ENCODE data around the gene ADGRG3.

The ADGRG3 gene

DNA sequence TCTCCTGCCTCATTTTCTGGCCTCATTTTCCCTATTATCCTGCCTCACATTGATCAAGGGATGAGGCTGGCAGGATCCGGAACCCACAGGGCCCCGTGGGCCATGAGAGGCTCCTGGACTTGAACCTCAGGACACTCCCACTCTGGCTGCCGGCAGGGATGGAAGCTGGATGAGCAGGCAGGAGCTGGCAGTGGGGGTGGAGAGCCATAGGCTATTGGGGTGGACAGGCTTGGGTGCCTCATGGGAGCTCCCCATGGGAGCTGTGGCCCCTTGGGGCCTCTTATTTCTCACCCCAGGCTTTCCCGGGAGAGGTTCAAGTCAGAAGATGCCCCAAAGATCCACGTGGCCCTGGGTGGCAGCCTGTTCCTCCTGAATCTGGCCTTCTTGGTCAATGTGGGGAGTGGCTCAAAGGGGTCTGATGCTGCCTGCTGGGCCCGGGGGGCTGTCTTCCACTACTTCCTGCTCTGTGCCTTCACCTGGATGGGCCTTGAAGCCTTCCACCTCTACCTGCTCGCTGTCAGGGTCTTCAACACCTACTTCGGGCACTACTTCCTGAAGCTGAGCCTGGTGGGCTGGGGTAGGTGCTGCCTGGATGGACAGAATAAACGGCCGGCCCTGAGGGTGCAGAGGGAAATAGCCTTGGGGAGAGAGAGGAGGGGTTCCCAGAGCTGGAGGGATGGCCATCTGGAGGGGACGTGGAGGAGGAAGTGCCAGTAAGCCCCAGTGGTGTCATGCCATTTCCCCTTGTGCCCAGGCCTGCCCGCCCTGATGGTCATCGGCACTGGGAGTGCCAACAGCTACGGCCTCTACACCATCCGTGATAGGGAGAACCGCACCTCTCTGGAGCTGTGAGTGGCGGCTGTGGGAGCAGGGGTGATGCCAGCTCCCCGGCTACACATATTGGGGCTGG is 15.8 kb downstream of the ADGRG3 start:
- Histone ChIP-seq H3K4me1 (ENCODE audit: control insufficient read depth, insufficient read depth, low read length) (no peaks in the 10 kb centered on the region), H3K9me3 (ENCODE audit: control insufficient read depth, insufficient read depth, low read length) (no peaks in the 10 kb centered on the region), H3K27me3 (ENCODE audit: control insufficient read depth, insufficient read depth, low read length) (no peaks in the 10 kb centered on the region), H3K4me3 (ENCODE audit: low read length) (no peak overlapping the region), H3K36me3 (ENCODE audit: control insufficient read depth, insufficient read depth, low read length) (no peaks in the 10 kb centered on the region), H3K27ac (ENCODE audit: low read length) (no peak overlapping the region)
- no CpG with 5 or more reads among the region's 18 CpGs for WGBS (ENCODE audit: insufficient coverage, insufficient read length)
- DNase-seq (ENCODE audit: low read depth, low spot score), result no peak

GRCh38 chr16:57684626-57685358 is 16.7 kb downstream of the ADGRG3 start:
- DNase-seq (ENCODE audit: low read depth, low spot score), result no peak
- Histone ChIP-seq H3K4me1 (ENCODE audit: control insufficient read depth, insufficient read depth, low read length) (peaks cover 1% of the 10 kb centered on the region; the same call in 1 of the 2 replicates), H3K36me3 (ENCODE audit: control insufficient read depth, insufficient read depth, low read length) (no peaks in the 10 kb centered on the region), H3K4me3 (ENCODE audit: low read length) (no peak overlapping the region), H3K27me3 (ENCODE audit: control insufficient read depth, insufficient read depth, low read length) (no peaks in the 10 kb centered on the region), H3K27ac (ENCODE audit: low read length) (no peak overlapping the region), H3K9me3 (ENCODE audit: control insufficient read depth, insufficient read depth, low read length) (no peaks in the 10 kb centered on the region)
- no CpG with 5 or more reads among the region's 8 CpGs for WGBS (ENCODE audit: insufficient coverage, insufficient read length)

GRCh38 chr16:57685633-57686032 is 17.5 kb downstream of the ADGRG3 start:
- no CpG with 5 or more reads among the region's 11 CpGs for WGBS (ENCODE audit: insufficient coverage, insufficient read length)
- H3K27ac ChIP-seq (ENCODE audit: low read length), result no peak overlapping the region
- no peaks in the 10 kb centered on the region for H3K27me3 ChIP-seq (ENCODE audit: control insufficient read depth, insufficient read depth, low read length)
- H3K36me3 ChIP-seq (ENCODE audit: control insufficient read depth, insufficient read depth, low read length), result no peaks in the 10 kb centered on the region
- H3K4me1 ChIP-seq (ENCODE audit: control insufficient read depth, insufficient read depth, low read length), result peaks cover 2% of the 10 kb centered on the region; the same call in 1 of the 2 replicates
- no peaks in the 10 kb centered on the region for H3K9me3 ChIP-seq (ENCODE audit: control insufficient read depth, insufficient read depth, low read length)
- no peak for DNase-seq (ENCODE audit: low read depth, low spot score)
- H3K4me3 ChIP-seq (ENCODE audit: low read length), result no peak overlapping the region

DNA sequence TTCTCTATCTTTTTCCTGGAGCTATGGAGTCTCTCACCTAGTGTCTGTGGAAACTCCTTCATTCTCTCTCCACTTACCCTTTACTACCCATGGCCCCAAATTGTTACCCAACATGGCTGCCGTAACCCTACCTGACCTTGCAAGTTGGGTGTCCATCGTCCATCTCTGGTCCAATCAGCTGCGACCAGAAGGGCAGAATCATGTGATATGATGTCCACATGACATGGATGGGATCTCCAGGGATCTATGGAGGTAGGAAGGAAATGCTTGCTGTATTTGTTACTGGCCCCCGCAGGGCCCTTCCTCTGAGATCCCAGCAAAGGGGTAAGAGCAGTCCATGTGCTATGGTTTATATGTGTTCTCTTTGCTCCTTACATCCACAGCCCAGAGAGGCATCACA is 18.5 kb downstream of the ADGRG3 start:
- Histone ChIP-seq H3K27ac (ENCODE audit: low read length) (no peak overlapping the region), H3K27me3 (ENCODE audit: control insufficient read depth, insufficient read depth, low read length) (no peaks in the 10 kb centered on the region), H3K9me3 (ENCODE audit: control insufficient read depth, insufficient read depth, low read length) (no peaks in the 10 kb centered on the region), H3K4me3 (ENCODE audit: low read length) (no peak overlapping the region), H3K36me3 (ENCODE audit: control insufficient read depth, insufficient read depth, low read length) (no peaks in the 10 kb centered on the region), H3K4me1 (ENCODE audit: control insufficient read depth, insufficient read depth, low read length) (peaks cover 2% of the 10 kb centered on the region; the same call in 1 of the 2 replicates)
- WGBS (ENCODE audit: insufficient coverage, insufficient read length), result no CpG with 5 or more reads among the region's 4 CpGs
- DNase-seq (ENCODE audit: low read depth, low spot score), result no peak

DNA sequence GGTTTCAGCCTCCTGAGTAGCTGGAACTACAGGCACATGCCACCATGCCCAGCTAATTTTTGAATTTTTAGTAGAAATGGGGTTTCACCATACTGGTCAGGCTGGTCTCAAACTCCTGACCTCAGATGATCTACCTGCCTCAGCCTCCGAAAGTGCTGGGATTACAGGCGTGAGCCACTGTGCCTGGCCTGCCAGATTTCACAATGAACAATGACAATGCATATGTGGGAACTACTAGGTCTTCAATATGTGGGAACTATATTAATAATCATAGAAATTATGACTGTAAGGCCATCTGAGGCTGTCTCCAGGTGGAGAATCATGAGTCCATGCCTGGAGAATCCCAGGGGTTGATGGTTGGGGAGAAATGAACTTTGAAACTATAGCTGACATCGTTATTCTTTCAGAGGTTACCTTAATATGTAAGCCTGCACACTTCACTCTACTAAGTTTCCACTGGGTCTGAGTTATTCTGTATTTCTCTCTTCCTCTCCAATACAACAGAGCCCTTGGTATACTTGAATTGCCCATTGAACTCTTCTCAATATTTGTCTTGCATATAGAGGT is 19.3 kb downstream of the ADGRG3 start:
- Histone ChIP-seq H3K9me3 (ENCODE audit: control insufficient read depth, insufficient read depth, low read length) (no peaks in the 10 kb centered on the region), H3K4me1 (ENCODE audit: control insufficient read depth, insufficient read depth, low read length) (peaks cover 2% of the 10 kb centered on the region; the same call in 1 of the 2 replicates), H3K27me3 (ENCODE audit: control insufficient read depth, insufficient read depth, low read length) (no peaks in the 10 kb centered on the region), H3K36me3 (ENCODE audit: control insufficient read depth, insufficient read depth, low read length) (no peaks in the 10 kb centered on the region), H3K27ac (ENCODE audit: low read length) (no peak overlapping the region), H3K4me3 (ENCODE audit: low read length) (no peak overlapping the region)
- WGBS (ENCODE audit: insufficient coverage, insufficient read length), result no CpG with 5 or more reads among the region's 3 CpGs
- no peak for DNase-seq (ENCODE audit: low read depth, low spot score)

DNA sequence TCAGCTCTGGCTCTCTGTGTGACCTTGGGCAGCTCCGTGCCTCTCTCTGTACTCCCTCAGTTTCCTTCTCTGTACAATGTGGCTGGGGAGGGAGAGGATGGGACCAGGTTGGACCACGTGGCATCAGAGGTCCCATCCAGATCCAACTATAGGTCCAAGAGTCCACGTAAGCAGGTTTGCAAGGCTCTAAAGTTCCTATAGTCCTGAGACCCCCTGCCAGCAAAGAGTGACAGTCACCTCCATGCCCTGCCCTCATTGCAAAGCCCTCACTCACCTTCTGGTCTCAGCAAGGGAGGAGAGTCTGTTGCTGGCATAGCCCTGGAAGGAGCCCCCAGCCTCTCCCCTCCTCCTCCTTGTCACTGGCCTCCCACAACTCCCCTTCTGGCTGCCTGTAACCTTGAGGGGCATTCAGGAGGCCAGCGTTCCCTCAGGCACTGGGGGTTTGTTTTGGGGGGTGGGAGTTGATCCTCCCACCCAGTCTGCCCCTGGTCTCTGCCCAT is 20.4 kb downstream of the ADGRG3 start:
- no peak for DNase-seq (ENCODE audit: low read depth, low spot score)
- H3K27ac ChIP-seq (ENCODE audit: low read length), result no peak overlapping the region
- H3K27me3 ChIP-seq (ENCODE audit: control insufficient read depth, insufficient read depth, low read length), result no peaks in the 10 kb centered on the region
- H3K9me3 ChIP-seq (ENCODE audit: control insufficient read depth, insufficient read depth, low read length), result no peaks in the 10 kb centered on the region
- peaks cover 2% of the 10 kb centered on the region; the same call in 1 of the 2 replicates for H3K4me1 ChIP-seq (ENCODE audit: control insufficient read depth, insufficient read depth, low read length)
- H3K36me3 ChIP-seq (ENCODE audit: control insufficient read depth, insufficient read depth, low read length), result no peaks in the 10 kb centered on the region
- no peak overlapping the region for H3K4me3 ChIP-seq (ENCODE audit: low read length)
- WGBS (ENCODE audit: insufficient coverage, insufficient read length), result no CpG with 5 or more reads among the region's 4 CpGs

DNA sequence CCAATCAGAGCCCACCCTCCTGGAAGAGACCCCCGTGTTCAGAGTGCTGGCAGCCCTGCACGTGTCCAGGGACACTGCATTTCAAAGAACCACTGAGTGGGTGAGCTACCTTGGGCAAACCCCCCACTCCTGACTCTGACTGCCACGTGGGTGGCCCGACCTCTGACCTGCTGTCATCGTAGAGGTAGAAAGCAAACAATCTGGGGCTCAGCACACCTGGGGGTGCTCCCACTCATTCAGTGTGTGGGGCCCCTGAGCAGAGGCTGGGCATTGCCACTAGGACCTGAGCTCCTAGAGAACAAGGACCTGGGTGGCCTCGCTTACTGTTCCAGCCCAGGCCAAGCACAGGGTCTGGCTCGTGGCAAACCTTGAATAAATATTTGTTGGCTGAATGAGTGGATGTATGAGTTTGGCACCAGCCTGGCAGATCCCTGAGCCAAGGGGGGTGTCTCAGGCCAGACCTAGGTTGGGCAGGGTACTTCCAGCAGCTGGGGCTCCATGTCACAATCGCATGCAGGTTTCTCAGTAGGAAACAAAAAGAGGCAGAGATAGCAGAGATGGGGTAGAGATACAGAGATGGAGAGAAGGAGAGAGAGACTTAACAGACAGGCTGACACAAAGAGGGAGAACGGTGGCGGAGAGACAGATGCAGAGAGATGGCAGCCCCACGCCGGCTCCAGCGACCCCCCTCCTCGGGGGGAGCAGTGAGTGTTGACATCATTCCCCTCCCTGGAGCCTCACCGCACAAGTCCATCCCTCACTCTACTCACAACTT is 21.1 kb downstream of the ADGRG3 start:
- Histone ChIP-seq H3K36me3 (ENCODE audit: control insufficient read depth, insufficient read depth, low read length) (no peaks in the 10 kb centered on the region), H3K27me3 (ENCODE audit: control insufficient read depth, insufficient read depth, low read length) (no peaks in the 10 kb centered on the region), H3K4me1 (ENCODE audit: control insufficient read depth, insufficient read depth, low read length) (peaks cover 2% of the 10 kb centered on the region; the same call in 1 of the 2 replicates), H3K4me3 (ENCODE audit: low read length) (no peak overlapping the region), H3K27ac (ENCODE audit: low read length) (no peak overlapping the region), H3K9me3 (ENCODE audit: control insufficient read depth, insufficient read depth, low read length) (no peaks in the 10 kb centered on the region)
- no CpG with 5 or more reads among the region's 15 CpGs for whole genome bisulfite sequencing (ENCODE audit: insufficient coverage, insufficient read length)
- DNase-seq (ENCODE audit: low read depth, low spot score), result no peak

DNA sequence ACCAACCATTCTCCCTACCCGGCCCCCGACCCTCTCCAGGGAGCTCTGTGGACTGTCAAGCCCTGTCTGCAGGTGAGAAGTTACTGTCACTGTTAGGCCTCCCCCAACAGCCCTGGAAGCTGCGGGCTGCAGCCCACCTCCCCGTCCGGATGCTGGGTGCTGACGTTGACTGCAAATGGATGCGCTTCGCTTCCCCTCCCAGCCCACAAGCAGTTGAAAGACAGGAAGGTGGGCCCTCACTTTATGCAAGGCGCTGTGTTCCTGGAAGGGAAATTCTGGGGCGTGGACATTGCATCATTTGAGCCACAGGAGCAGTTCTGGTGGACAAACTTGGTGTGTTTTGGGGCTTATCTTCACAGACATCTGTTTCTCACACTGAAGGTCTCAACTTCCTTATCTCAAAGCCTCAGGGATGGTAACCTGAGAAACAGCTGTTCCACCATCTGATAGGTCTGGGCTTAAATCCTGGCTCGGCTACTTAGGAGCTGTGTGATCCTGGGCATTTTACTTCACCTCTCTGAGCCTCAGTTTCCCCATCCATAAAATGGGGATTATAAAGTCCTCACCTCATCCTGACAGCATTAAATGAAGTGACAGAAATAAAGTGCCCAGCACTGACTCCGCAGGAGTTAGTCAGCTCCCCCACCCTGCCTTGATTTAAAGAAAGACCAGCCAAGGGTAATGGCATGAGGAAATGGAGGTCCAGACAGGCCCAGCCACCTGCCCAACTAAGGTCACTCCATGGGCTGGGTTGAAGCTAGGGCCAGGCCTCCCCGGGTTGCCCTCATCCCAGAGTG is 21.9 kb downstream of the ADGRG3 start:
- DNase-seq (ENCODE audit: low read depth, low spot score), result no peak
- Histone ChIP-seq H3K27ac (ENCODE audit: low read length) (no peak overlapping the region), H3K27me3 (ENCODE audit: control insufficient read depth, insufficient read depth, low read length) (no peaks in the 10 kb centered on the region), H3K36me3 (ENCODE audit: control insufficient read depth, insufficient read depth, low read length) (no peaks in the 10 kb centered on the region), H3K4me3 (ENCODE audit: low read length) (no peak overlapping the region), H3K9me3 (ENCODE audit: control insufficient read depth, insufficient read depth, low read length) (no peaks in the 10 kb centered on the region), H3K4me1 (ENCODE audit: control insufficient read depth, insufficient read depth, low read length) (peaks cover 4% of the 10 kb centered on the region)
- WGBS (ENCODE audit: insufficient coverage, insufficient read length), result no CpG with 5 or more reads among the region's 13 CpGs

DNA sequence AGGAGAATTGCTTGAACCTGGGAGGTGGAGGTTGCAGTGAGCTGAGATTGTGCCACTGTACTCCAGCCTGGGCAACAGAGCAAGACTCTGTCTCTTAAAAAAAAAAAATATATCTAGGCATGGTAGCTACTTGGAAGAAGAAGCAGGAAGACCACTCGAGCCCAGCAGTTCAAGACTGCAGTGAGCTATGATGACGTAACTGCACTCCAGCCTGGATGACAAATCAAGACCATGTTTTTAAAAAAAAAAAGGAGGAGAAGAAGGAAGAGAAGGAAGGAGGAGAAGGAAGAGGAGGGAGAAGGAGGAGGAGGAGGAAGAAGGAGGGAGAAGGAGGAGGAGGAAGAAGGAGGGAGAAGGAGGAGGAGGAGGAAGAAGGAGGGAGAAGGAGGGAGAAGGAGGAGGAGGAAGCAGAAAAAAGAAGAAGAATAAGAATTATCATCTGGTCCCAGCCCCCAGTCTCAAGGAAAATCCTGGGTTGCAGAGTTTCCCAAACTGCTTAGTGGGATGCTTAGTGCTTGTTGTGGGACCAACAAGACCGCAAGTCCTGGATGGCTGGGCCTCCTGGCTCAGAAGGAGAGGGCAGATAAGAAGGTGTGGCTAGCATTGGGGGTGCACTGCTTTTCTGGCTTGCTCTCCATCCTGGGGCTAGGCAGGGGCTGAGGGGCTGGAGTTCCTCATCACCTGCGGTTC is 22.8 kb downstream of the ADGRG3 start:
- Histone ChIP-seq H3K27me3 (ENCODE audit: control insufficient read depth, insufficient read depth, low read length) (no peaks in the 10 kb centered on the region), H3K9me3 (ENCODE audit: control insufficient read depth, insufficient read depth, low read length) (no peaks in the 10 kb centered on the region), H3K27ac (ENCODE audit: low read length) (no peak overlapping the region), H3K36me3 (ENCODE audit: control insufficient read depth, insufficient read depth, low read length) (no peaks in the 10 kb centered on the region), H3K4me1 (ENCODE audit: control insufficient read depth, insufficient read depth, low read length) (peaks cover 4% of the 10 kb centered on the region), H3K4me3 (ENCODE audit: low read length) (no peak overlapping the region)
- no CpG with 5 or more reads among the region's 4 CpGs for WGBS (ENCODE audit: insufficient coverage, insufficient read length)
- no peak for DNase-seq (ENCODE audit: low read depth, low spot score)
